Superior temporal gyrus (tissue), 1 donor: ENCODE measurements around the gene IGFN1.

Source experiments
- DNase-seq: peaks from one replicate; pipeline ENCODE4 v3.0.0-alpha.2; 2016; ENCODE audit errors: extremely low spot score

IGFN1 gene

GRCh38 chr1:201190624-201191051 lies at the start of gene IGFN1:
IGFN1 (plus strand) TSS chr1:201190824; CDS start chr1:201193294, 2,470 bp downstream.
- DNase-seq: no peak

- no peak for DNase-seq
Measured at GRCh38 chr1:201140941-201141260, 49.7 kb upstream of the IGFN1 start.

GRCh38 chr1:201141418-201141817 lies 49.2 kb upstream of the IGFN1 start:
- no peak for DNase-seq

GRCh38 chr1:201142011-201142848 lies 48.4 kb upstream of the IGFN1 start:
- no peak for DNase-seq

- no peak for DNase-seq
Measured at GRCh38 chr1:201142849-201143725, 47.5 kb upstream of the IGFN1 start.

- DNase-seq: no peak
Measured at GRCh38 chr1:201143726-201144635, 46.6 kb upstream of the IGFN1 start.

GRCh38 chr1:201144701-201145100 lies 45.9 kb upstream of the IGFN1 start:
- DNase-seq: no peak

- DNase-seq: no peak
Measured at GRCh38 chr1:201145132-201145531, 45.5 kb upstream of the IGFN1 start.

- DNase-seq: no peak
Measured at GRCh38 chr1:201145816-201146215, 44.8 kb upstream of the IGFN1 start.

- DNase-seq: no peak
Measured at GRCh38 chr1:201146626-201147390, 43.8 kb upstream of the IGFN1 start.

GRCh38 chr1:201147396-201148015 lies 43.1 kb upstream of the IGFN1 start:
- no peak for DNase-seq

- no peak for DNase-seq
Measured at GRCh38 chr1:201149400-201149799, 41.2 kb upstream of the IGFN1 start.

- DNase-seq: no peak
Measured at GRCh38 chr1:201153474-201154388, 36.9 kb upstream of the IGFN1 start.

GRCh38 chr1:201154389-201155165 lies 36.0 kb upstream of the IGFN1 start, which contains the start of gene TMEM9:
TMEM9 (minus strand) TSS chr1:201154474; CDS start chr1:201153923, 551 bp downstream.
- peak; percentile 98 for DNase-seq

GRCh38 chr1:201155354-201155753 lies 35.3 kb upstream of the IGFN1 start:
- DNase-seq: no peak

GRCh38 chr1:201156346-201156745 lies 34.3 kb upstream of the IGFN1 start:
- DNase-seq: no peak

GRCh38 chr1:201156819-201157218 lies 33.8 kb upstream of the IGFN1 start:
- DNase-seq: no peak

- DNase-seq: no peak
Measured at GRCh38 chr1:201157949-201158348, 32.7 kb upstream of the IGFN1 start.
